GM21367 (cell line): ENCODE results near the gene MYO1E.

ENCODE experiments used
- ATAC-seq: cut with Tn5 transposase; IDR thresholded peaks from one replicate; pipeline ENCODE4 v1.9.1; 2021; ENCODE audit not compliant: unreplicated experiment

MYO1E gene

DNA sequence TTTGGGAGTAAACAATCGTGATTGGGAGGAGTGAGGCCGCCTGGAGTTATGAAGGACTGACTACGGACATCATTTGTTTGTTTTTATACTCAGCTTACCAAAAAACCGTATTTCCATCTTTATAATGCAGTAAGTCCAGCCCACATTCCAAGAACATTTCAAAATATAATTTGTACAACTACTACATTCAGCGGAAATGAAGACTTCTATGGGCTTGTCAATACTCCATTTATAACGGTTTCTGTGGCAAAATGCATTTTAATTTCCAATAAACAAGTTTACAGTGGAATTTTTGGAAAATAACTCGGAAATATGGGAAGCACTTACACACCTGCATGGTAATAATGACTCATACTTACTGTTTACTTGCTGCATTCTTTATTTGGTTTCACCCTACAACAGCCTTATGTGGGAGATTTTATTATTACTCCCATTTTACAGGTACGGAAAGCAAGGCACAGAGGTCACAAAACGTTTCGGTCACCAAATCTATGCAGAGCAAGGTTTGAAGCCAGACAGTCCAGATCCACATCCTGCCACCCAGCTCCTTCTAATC, 103.7 kb downstream of the MYO1E start:
- no peak for ATAC-seq

DNA sequence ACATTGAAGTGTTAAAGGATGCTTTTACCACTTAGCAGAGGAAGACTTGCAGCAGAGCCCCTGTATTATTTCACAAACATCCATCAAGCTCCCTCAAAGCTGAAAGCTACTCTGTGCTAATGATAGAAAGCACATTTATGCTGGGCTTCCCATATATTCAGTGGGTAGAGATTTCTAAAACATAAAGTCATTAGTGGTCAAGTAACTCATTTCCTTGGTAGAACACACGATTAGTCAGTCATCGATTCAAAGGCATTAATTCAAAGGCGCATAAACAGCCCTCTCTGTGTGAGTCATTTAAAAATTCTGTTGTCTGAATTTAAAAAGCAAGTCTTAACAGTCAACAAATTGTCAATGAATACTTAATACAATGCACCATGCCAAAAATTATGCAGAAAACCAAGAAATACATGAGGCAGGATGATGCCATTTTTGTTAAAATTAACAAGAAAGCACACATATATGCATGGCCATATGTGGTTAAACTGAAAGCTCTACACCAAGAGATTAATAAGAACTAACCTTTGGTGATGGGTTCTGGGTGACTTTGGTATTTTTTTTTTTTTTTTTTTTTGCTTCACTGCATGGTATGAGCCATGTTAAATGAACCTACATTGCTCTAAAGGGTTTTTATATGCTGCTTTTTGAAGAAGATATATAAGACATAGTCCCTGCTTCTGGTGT, 104.4 kb downstream of the MYO1E start:
- no peak for ATAC-seq

DNA sequence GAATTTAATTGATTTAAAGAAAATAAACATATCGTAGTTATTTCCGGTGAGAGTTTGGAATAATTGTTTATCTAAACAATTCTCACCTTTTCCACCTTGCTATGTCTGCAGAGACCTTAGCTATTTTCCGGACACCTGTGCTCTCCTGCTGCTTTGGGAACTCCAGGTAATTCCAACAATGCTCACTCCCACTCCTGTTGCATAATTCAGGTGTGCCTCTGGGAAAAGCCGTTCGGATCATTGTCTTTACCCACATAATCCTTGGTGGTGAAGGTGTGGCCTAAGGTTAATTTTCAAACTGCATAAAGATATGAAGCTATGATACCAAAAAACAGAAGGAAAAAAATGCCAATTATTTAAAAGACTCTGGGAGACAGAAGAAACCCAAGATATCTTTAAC, 106.6 kb downstream of the MYO1E start:
- no peak for ATAC-seq

DNA sequence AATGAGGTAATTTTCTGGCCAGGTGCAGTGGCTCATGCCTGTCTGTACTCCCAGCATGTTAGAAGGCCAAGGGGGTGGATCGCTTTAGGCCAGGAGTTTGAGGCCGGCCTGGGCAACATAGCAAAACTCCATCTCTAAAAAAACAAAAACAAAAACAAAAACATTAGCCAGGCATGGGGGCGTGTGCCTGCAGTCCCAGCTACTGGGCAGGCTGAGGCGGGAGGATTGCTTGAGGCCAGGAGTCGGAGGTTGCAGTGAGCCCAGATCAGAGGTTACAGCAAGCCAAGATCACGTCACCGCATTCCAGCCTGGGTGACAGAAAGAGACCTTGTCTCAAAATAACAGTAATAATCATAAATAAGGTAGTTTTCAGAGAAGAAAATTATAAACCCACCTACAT, 110.4 kb downstream of the MYO1E start:
- ATAC-seq: no peak

DNA sequence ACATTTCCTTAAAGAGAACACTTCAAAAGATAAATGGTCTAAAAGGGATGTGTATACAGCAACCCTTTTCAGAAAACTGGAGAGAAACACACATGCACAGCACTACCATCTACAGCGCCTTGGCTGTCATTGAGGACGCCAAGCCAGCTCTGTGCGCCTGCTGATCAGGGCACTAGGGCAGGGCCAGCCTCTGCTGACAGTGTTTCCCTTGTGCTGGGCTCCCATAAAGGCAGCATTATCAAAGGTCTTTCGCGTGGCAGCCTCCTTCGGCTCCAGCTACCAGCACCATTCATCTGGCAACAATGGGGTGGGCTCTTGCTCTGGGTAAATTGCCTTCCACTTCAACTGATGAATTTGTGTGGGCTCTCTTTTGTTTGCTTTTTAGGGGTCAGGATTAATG, 112.6 kb downstream of the MYO1E start:
- ATAC-seq: no peak

DNA sequence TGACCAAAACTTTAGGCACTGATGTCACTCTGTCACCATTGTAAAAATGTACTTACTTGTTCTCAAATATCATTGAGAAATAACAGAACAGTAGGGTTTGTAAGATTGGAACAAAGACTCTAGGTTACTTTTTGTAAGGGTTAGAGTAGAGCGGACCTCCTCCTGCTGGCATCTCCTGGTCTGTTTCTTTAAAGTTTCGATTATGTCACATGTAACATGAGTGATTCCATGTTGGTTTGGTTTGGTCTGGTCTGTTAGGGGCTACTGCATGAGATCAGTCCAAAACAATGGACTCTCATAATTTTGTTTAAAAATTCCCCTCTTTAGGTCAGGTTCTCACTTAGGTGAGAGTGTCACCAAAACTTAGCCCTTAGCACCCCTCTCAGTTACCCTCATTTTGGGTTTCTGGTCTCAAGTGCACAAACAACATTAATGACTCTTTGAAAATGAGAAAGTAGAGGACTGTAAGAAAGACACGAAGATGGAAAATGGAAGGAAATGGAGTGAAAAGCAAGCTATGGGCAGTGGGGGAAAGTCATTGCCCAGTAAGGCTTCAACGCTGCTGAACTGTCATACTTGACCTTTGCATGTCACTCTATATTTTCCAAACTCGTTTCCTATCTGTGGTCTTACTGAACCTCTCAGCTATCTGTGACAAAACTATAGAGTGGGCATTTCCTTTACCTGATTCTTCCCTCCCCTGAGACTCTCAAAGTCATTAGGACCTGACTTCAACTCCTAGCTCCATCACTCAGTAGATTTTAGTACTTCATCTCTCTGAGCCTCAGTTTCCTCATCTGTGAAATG, 113.3 kb downstream of the MYO1E start:
- no peak for ATAC-seq

DNA sequence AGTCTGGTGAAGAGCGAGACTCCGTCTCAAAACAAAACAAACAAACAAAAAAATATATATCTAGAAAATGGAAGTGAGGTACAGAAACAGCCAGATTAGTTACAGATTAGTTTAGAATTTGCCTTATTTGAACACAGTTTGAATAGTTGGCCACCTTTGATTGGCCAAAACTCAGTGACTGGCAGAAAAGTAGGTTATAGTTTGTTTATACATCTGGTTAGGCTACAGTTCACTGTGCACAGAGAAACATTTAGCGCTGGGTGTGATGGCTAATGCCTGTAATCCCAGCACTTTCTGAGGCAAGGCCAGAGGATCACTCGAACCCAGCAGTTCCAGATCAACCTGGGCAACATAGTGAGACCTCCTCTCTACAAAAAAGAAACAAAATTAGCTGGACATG, 114.4 kb downstream of the MYO1E start:
- no peak for ATAC-seq

DNA sequence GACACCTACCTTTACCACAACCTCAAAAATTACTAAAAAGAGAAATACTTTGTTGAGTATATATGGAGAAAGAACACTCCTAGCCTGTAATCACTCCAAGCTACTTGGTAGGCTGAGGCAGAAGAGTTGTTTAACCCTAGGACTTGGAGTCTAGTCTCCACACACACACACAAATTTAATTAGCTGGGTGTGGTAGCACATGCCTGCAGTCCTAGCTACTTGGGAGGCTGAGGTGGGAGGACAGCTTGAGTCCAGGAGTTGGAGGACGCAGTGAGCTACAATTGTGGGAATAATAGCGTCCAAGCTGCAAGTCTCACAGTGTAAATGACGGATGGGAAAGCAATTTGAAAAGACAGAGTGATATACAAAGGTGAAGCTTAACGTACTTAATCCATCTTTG, 115.5 kb downstream of the MYO1E start:
- no peak for ATAC-seq

DNA sequence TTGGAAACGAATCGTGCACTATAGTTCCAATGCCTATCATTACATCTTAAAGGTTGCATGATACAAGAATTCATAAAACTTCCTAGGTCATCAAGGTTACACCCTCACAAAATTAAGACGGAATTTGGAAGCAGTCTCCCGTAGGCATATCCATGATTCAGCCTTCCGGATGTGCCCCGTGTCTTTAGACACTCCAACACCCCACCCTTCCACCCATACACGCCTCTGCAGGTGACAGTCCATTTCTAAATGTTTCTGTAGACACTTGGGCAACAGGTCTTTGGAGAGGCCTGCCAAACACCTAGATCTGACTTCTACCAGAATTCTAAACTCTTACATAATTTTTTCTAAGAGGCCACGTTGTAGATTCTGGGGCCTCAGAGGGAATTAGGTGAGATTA, 116.2 kb downstream of the MYO1E start:
- no peak for ATAC-seq

DNA sequence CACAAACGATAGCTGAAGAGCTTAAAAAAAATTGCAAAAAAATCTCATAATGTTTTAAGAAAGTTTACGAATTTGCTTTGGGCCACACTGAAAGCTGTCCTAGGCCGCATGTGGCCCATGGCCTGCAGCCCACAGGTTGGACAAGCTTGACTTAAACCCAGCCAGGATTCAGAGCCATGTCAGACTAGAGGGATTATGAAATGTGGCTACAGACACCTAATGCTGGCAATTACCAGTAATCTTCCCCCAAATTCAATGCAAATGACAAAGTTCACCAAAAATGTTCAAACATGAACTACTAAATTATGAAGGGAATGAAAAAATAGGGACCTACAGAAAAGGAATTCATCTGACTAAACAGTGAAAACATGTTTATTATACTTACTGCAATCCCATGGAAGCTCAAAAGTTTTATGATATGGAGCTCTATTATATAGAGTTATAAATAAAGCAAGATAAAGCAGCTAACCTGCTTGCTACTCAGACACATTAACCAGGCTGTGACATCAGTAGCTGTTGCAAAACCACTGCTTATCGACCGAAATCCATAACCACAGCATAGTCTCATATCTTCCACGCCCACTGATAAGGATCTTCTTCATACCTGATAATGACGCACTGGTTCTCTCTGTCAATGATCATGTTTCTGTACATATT, 116.9 kb downstream of the MYO1E start:
- no peak for ATAC-seq

DNA sequence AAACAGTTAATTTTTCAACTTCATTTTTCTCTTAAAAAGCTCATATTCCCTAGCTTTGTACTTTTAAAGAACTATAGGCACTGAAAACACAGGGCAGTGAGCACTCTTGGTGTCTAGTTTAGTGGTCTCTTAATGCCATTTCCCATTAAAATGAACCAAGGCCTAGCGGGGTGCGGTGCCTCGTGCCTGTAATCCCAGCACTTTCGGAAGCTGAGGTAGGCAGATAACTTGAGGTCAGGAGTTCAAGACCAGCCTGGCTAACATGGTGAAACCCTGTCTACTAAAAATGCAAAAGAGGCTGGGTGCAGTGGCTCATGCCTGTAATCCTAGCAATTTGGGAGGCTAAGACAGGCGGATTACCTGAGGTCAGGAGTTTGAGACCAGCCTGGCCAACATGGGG, 120.5 kb downstream of the MYO1E start:
- ATAC-seq: no peak

DNA sequence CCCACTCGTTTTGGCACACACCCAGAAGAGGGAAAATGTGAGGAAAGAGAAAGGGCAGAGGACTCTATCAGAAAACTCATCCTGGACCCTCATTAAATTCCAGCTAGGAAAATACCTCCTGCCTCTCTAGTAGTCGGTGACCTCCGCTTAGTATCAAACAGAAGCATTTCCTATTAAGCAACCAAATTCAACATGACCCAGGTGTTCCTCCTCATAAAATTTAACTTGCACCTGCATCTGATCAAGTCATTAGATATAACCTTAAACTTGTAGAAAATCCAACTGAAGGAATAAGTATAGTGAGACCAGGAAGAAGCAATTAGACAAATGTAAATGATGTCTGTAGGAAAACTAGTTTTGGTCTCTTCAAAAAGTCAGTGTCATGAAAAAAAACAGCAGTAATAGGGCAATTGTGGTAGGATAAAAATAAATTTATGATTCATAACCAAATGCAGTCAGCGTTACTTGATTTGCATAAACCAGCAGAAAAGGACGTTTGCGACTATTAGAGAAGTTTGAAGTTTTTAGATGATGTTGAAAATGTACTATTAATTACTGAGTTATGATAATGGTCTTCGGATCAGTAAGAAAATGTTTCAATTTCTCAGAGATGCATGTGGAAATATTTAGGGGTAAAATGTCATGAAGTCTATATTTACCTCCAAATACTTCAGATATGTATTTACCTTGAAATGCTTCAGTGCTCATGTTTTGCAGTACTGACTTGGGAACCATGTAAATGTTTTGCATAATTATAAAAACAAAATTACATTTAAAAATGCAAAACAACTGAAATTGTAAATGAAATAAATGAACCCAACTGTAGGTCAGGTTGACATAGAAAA, 121.4 kb downstream of the MYO1E start:
- peak; percentile 37 for ATAC-seq

DNA sequence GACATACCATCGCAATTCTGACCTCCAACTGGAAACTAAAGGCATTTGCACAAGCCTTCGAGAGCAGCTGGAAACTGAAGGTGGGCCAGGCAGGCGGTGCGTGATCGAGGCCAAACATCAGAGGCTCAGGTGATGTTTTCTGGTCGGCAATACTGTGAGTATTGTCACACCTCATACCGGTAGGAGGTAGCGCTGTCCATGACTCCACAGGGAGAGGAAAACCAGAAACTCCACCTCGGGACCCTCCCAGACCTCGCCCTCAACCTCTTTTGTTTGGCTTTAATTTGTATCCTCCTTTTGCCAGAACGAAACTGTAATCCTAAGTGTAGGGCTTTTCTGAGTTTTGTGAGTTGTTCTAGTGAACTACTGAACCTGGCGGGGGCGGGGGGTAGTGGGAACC, 122.4 kb downstream of the MYO1E start:
- no peak for ATAC-seq

DNA sequence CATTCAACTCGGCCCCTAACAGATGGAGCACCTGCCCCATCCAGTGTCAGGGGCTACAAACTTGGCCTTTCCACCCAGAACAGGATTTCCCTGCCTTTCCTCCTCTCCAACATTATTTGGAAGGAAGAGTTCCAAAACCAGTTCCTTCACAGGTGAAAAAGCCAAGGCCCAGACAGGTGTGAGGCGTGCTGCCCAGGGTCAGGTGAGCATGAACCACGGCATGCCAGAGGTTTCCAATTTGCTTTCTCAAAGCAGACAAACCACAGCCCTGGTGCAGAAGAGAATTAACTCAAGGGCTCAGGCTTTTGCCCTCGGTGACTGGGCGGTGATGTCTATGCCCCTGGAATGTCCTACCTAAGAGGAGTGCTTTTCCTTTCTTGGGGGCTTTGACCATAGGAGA, 122.9 kb downstream of the MYO1E start:
- no peak for ATAC-seq

DNA sequence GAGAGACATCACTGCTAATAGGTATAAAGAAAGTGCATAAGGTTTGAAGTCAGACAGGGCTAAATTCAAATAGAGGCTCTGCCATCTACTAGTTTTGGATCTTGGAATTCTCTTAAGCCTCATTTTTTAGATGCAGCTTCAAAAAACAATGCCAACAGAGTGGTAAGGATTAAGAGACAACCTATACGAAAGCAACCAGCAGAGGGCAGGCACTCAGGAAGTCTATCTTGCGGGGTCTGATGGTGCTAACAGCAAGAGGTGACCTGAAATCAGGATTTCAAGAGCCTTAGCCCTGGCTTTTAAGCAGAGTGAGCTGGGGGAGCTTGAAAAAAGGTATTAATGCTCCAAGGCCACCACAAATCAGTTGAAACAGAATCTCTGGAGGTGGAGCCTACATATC, 125.3 kb downstream of the MYO1E start:
- ATAC-seq: no peak

DNA sequence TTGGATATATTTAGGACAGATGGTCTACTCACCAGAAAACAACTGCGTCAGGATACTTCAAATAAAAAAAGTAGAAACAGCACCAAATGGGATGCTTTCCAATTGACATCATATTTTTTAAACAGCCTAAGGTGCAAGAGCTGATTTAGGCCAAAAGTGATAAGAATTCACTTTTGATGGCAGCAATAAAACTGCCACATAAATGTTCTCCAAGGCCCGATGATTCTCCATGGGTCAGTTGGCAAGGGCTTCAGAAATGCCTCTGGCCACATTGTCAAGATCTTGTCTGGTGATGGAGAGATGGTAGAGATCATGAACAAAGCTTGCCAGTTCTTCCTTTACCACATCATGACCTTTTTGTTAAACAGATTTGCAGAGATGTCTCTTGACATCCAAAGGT, 127.1 kb downstream of the MYO1E start:
- no peak for ATAC-seq

DNA sequence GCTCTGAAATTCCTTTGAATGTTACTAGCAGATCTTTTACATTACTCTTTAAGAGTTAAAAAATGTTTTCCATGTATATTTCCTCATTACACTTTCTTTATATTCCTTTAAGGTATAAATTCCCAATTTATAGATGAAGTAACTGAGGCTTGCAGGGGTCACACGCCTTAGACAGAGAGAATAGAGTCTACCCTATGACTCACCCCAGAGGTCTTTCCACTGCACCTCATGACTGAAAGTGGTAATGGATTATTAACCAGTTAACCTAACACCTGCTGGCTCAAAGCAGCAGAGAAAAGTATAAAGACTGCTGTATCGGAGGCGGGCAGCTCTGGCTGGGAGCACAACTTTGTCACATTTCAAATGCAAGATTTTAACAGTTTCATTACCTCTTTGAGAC, 128.3 kb downstream of the MYO1E start:
- peak; percentile 76 for ATAC-seq

DNA sequence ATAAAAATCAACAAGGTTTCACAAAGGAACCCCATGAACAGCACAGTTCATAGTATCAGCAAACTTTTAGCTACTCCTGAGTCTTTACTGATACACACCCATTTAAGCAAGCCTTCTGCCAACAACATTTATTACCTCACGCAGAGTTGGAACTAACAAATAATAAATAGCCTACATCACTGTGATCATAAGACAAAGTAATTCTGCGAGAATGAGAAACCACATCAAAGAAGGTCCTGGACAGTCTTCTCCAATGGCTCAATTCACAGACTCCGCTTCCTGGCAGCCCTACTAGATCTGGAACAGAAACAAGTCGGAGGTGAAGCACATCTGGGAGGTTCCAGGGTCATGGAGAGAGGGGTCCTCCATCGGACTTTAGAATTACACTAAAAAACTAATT, 129.0 kb downstream of the MYO1E start:
- ATAC-seq: no peak

DNA sequence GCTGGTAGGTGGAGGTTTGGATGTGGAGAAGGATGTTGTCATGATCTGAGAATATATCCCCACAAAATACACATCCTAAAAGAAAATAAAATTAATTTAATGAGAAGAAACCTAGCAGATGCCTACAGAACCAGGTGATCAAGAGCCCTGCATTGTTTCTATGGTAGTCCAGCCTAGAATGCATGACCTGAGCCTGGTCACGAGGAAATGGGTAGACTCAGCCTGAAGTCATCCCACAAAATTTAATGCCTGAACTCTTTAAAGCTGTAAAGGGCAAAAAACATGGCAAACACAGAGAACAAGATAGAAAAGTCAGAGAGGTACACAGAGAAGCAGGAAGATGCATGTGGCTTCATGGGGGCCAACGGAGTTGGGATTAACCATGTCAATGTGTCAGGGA, 130.0 kb downstream of the MYO1E start:
- no peak for ATAC-seq

DNA sequence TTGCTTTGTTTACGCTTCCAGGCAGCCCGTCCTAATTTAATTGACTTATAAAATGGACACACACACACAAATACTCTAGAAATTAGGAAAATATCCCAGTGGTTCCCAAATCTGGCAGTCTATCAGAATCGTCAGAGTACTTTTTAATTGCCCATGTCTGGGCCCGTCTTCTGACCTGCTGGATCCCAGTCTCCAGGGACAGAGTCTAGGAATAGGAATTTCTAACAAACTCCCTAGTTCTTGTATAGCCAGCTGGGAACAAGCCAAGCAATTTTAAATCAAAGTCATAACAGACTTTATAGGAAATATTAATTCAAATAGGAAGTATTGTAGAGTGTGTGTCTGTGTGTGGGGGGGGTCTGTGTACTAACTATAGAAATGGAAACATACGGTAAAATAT, 132.6 kb downstream of the MYO1E start:
- no peak for ATAC-seq

DNA sequence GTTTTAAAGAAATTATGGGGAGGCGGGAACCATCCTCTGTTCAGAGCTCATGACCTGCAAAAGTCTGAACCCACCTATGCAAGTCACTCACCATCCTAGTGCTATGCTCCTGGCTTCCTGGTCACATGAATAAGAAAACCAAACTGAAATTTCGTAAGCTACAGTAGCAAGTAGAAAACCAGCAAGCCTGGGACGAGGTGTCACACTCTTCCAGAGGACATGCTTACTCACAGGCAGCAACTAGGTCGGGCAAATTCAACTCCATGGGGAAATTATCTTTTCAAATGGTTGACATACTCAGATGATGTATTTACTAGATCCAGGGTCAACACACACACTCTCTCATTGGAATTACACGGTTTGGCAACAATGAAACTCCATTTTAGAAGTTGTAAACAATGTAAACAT, 134.7 kb downstream of the MYO1E start:
- ATAC-seq: peak; percentile 61
